ENCODE results near the gene SSH2.

- TF ChIP-seq CTCF (IDR thresholded peaks at IDR 0.05; ENCODE audit: insufficient read depth, low read length, poor library complexity, severe bottlenecking), result no peak
- no peak for TF ChIP-seq EZH2phosphoT487 (conservative IDR thresholded peaks at IDR 0.05; ENCODE audit: low read length)
Observed at GRCh38 chr17:29610395-29610794, 319.6 kb downstream of the SSH2 start.

All from SU-DHL-6 (cell line).